ENCODE measurements around the gene LHX1.

DNA sequence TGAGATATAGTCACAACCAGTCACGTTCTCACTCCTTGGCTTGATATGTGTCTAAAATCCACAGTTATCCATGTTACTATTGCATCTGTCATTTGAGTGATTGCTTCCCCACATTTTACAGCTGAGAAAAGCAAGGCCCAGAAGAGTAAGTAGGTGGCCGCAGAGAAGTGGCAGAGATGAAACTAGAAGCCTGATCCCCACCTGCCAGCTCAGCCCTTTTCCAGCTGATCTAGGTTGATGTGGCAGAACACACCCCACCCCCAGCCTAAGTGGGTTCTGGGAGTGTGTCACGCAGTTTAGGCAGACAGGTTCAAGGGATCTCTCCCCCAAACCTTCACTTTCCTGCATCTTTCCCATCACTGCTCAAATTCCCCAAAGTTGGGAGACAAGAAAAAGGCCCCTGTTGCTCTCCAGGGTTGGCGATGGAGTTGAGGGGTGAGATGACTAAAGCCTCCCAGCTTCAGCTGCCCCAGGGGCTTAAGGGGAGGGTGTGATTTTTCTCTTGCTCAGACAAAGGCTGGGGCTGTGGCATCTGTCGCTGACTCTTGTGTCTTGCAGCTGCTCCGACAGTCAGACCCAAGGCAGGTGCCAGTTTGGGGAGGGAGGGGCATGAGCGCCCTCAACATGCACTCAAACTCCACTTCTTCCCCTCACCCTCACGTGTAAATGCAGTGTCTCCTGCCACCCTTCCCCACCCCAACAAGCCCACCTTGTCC, 48.9 kb upstream of the LHX1 start:
- TF ChIP-seq, protein P1, sequence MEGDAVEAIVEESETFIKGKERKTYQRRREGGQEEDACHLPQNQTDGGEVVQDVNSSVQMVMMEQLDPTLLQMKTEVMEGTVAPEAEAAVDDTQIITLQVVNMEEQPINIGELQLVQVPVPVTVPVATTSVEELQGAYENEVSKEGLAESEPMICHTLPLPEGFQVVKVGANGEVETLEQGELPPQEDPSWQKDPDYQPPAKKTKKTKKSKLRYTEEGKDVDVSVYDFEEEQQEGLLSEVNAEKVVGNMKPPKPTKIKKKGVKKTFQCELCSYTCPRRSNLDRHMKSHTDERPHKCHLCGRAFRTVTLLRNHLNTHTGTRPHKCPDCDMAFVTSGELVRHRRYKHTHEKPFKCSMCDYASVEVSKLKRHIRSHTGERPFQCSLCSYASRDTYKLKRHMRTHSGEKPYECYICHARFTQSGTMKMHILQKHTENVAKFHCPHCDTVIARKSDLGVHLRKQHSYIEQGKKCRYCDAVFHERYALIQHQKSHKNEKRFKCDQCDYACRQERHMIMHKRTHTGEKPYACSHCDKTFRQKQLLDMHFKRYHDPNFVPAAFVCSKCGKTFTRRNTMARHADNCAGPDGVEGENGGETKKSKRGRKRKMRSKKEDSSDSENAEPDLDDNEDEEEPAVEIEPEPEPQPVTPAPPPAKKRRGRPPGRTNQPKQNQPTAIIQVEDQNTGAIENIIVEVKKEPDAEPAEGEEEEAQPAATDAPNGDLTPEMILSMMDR (IDR thresholded peaks at IDR 0.05; ENCODE audit: poor library complexity, severe bottlenecking) = no peak
- no peak for TF ChIP-seq MXI1 (conservative IDR thresholded peaks at IDR 0.05; ENCODE audit: poor library complexity, severe bottlenecking)
- no peak for TF ChIP-seq SMC3 (conservative IDR thresholded peaks at IDR 0.05; ENCODE audit: poor library complexity)
